GM23338 (cell line): ENCODE results near the gene NFATC3.

Experiments
- CREB1 ChIP-seq: fragments of 250-450 bp; sonication (Bioruptor Pico); IDR thresholded peaks from 2 replicates; pipeline ENCODE4 v1.5.0; 2020; ENCODE audit warnings: low read depth, mild to moderate bottlenecking, moderate library complexity
- EZH2 ChIP-seq: fragments of 200-600 bp; sonication (generic); IDR thresholded peaks from one replicate; pipeline ENCODE4 v1.8.0; 2017; ENCODE audit warnings: antibody characterized with exemption, mild to moderate bottlenecking, low read depth; ENCODE audit not compliant: unreplicated experiment
- NANOG ChIP-seq: IDR thresholded peaks from 2 replicates; pipeline ENCODE4 v1.6.1; 2016; ENCODE audit warnings: antibody characterized with exemption, borderline replicate concordance
- POLR2AphosphoS5 ChIP-seq: IDR thresholded peaks from 2 replicates; pipeline ENCODE4 v1.6.1; 2016; ENCODE audit warnings: antibody characterized with exemption, low read depth
- ZNF114 ChIP-seq: fragments of 250-450 bp; sonication (Bioruptor Pico); IDR thresholded peaks from 2 replicates; pipeline ENCODE4 v1.5.0; 2020; ENCODE audit warnings: mild to moderate bottlenecking, moderate library complexity
- ZNF331 ChIP-seq: fragments of 250-450 bp; sonication (Bioruptor Pico); IDR thresholded peaks from 2 replicates; pipeline ENCODE4 v1.5.0; 2020; ENCODE audit warnings: low read depth, mild to moderate bottlenecking, moderate library complexity
- TF ChIP-seq, protein P1 (sequence below), 2 experiments: fragments of 200-600 bp in 1 of 2; sonication (generic) in 1 of 2; conservative IDR thresholded peaks; 2 replicates each; pipeline versions ENCODE4 v1.5.1 to v1.6.1; 2016 to 2017; ENCODE audit warnings: antibody characterized with exemption in 2 of 2, low read depth in 2 of 2, mild to moderate bottlenecking in 2 of 2, moderate library complexity in 1 of 2
- TF ChIP-seq, protein P2 (sequence below): IDR thresholded peaks from one replicate; pipeline ENCODE4 v1.6.1; 2018; ENCODE audit warnings: antibody characterized with exemption; ENCODE audit not compliant: unreplicated experiment

DNA sequence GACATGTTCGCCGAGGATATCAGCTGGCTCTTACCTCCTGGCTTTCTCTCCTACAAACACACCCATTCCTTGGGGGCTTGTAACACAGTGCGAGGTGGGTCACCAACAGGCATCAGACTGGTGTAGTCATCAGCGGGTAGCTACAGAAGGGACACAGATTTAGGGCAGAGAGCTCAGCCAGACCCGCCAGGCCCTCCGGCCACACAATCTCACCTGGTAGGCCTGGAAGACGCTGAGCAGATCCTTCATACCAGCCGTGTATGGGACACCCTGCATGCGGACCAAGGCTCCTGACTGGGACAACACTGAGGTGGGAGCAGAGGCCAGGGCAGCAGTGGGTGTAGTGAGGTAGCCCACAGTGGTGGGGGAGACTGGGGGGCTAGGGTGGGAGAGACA lies 145.0 kb downstream of the NFATC3 start:
- TF ChIP-seq, protein P1, sequence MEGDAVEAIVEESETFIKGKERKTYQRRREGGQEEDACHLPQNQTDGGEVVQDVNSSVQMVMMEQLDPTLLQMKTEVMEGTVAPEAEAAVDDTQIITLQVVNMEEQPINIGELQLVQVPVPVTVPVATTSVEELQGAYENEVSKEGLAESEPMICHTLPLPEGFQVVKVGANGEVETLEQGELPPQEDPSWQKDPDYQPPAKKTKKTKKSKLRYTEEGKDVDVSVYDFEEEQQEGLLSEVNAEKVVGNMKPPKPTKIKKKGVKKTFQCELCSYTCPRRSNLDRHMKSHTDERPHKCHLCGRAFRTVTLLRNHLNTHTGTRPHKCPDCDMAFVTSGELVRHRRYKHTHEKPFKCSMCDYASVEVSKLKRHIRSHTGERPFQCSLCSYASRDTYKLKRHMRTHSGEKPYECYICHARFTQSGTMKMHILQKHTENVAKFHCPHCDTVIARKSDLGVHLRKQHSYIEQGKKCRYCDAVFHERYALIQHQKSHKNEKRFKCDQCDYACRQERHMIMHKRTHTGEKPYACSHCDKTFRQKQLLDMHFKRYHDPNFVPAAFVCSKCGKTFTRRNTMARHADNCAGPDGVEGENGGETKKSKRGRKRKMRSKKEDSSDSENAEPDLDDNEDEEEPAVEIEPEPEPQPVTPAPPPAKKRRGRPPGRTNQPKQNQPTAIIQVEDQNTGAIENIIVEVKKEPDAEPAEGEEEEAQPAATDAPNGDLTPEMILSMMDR (conservative IDR thresholded peaks at IDR 0.05; ENCODE audit: low read depth in 2 of 2): no peak
- TF ChIP-seq EZH2 (no peak), ZNF331 (no peak), ZNF114 (CRISPR knock-in tag) (no peak), POLR2AphosphoS5 (peak; percentile 38), NANOG (no peak), CREB1 (CRISPR knock-in tag) (no peak)
- TF ChIP-seq, protein P2, sequence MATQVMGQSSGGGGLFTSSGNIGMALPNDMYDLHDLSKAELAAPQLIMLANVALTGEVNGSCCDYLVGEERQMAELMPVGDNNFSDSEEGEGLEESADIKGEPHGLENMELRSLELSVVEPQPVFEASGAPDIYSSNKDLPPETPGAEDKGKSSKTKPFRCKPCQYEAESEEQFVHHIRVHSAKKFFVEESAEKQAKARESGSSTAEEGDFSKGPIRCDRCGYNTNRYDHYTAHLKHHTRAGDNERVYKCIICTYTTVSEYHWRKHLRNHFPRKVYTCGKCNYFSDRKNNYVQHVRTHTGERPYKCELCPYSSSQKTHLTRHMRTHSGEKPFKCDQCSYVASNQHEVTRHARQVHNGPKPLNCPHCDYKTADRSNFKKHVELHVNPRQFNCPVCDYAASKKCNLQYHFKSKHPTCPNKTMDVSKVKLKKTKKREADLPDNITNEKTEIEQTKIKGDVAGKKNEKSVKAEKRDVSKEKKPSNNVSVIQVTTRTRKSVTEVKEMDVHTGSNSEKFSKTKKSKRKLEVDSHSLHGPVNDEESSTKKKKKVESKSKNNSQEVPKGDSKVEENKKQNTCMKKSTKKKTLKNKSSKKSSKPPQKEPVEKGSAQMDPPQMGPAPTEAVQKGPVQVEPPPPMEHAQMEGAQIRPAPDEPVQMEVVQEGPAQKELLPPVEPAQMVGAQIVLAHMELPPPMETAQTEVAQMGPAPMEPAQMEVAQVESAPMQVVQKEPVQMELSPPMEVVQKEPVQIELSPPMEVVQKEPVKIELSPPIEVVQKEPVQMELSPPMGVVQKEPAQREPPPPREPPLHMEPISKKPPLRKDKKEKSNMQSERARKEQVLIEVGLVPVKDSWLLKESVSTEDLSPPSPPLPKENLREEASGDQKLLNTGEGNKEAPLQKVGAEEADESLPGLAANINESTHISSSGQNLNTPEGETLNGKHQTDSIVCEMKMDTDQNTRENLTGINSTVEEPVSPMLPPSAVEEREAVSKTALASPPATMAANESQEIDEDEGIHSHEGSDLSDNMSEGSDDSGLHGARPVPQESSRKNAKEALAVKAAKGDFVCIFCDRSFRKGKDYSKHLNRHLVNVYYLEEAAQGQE: no peak
